Endothelial cell of umbilical vein (primary cell): ENCODE results near the gene KAZN. TPM values are rescaled to one million over a fixed set of nuclear protein-coding genes. Genes with fewer than 3 reads are reported as not detected.

ENCODE experiments used
- BruUV-seq: library from RNA; stranded (reverse); fragments of 400-500 nt; replicated peaks from 2 replicates; lab custom pipeline; 2021; lab: Mats Ljungman, UMichigan
- CTCF ChIA-PET: fragments of 300-600, 350-600 bp; sonication (Branson Sonifier 250); formaldehyde crosslinking; loops from one replicate; lab custom pipeline; 2021; ENCODE audit warnings: antibody characterized with exemption, inconsistent platforms; lab: Charles Lee
- POLR2A ChIA-PET: fragments of 300-600, 350-600 bp; sonication (Branson Sonifier 250); formaldehyde crosslinking; loops from one replicate; lab custom pipeline; 2021; ENCODE audit warnings: antibody characterized with exemption, inconsistent platforms; lab: Charles Lee
- DNase-seq: peaks from one replicate; pipeline ENCODE4 v3.0.0-alpha.2; 2011; ENCODE audit warnings: low read depth, low spot score
- FAIRE-seq: peaks from 2 replicates; lab custom pipeline; 2011; peaks lifted over from hg19 to GRCh38; lab: Jason Lieb, UNC
- H2AFZ ChIP-seq: 2 replicates; pipeline ENCODE4 v1.6.0; 2012; ENCODE audit warnings: low read depth, low read length, control low read depth, inconsistent platforms
- H3K27ac ChIP-seq: 2 replicates; pipeline ENCODE4 v1.5.1; 2011; ENCODE audit warnings: low read depth, mild to moderate bottlenecking, control low read depth, low read length, moderate library complexity; ENCODE audit not compliant: insufficient read depth
- H3K27me3 ChIP-seq, 2 experiments: 2 replicates each; pipeline versions ENCODE4 v1.6.0 to v1.6.1; 2011; ENCODE audit warnings: low read length in 2 of 2, mixed read lengths in 1 of 2; ENCODE audit not compliant: control insufficient read depth in 2 of 2, insufficient read depth in 2 of 2
- H3K36me3 ChIP-seq, 2 experiments: 2 replicates in 1 of 2; 3 replicates in 1 of 2; pipeline ENCODE4 v1.5.1; 2011; ENCODE audit warnings: low read length in 2 of 2, mild to moderate bottlenecking in 1 of 2, moderate library complexity in 1 of 2; ENCODE audit not compliant: control insufficient read depth in 2 of 2, insufficient read depth in 2 of 2; ENCODE audit errors: extremely low read depth in 1 of 2
- H3K4me1 ChIP-seq: 3 replicates; pipeline ENCODE4 v1.5.1; 2011; ENCODE audit warnings: mild to moderate bottlenecking, low read length; ENCODE audit not compliant: control insufficient read depth, insufficient read depth; ENCODE audit errors: extremely low read depth
- H3K4me2 ChIP-seq: 2 replicates; pipeline ENCODE4 v1.6.1; 2011; ENCODE audit warnings: low read length, control low read depth, mixed read lengths; ENCODE audit not compliant: insufficient read depth
- H3K4me3 ChIP-seq, 3 experiments: fragments of 200-600 bp in 1 of 3; sonication (generic), shearing (Covaris generic) in 1 of 3; replicated peaks in 1 of 3; 2 replicates each; pipeline ENCODE4 v1.5.1; 2011 to 2016; ENCODE audit warnings: control low read depth in 3 of 3, low read length in 3 of 3, mild to moderate bottlenecking in 2 of 3, inconsistent platforms in 1 of 3, low read depth in 1 of 3, moderate library complexity in 1 of 3; ENCODE audit not compliant: insufficient read depth in 1 of 3
- H3K79me2 ChIP-seq: 2 replicates; pipeline ENCODE4 v1.6.0; 2012; ENCODE audit warnings: low read length, inconsistent platforms; ENCODE audit not compliant: control insufficient read depth, insufficient read depth
- H3K9ac ChIP-seq: replicated peaks from 2 replicates; pipeline ENCODE3; 2011; ENCODE audit warnings: low read length, control low read depth; ENCODE audit not compliant: insufficient read depth; ENCODE audit errors: extremely low read depth
- H3K9me1 ChIP-seq: replicated peaks from 3 replicates; pipeline ENCODE4 v1.6.0; 2011; ENCODE audit warnings: mild to moderate bottlenecking, low read length; ENCODE audit not compliant: control insufficient read depth, insufficient read depth; ENCODE audit errors: extremely low read depth
- H3K9me3 ChIP-seq: replicated peaks from 2 replicates; pipeline ENCODE4 v1.5.1; 2012; ENCODE audit warnings: low read length, inconsistent platforms; ENCODE audit not compliant: control insufficient read depth, insufficient read depth
- H4K20me1 ChIP-seq: replicated peaks from 2 replicates; pipeline ENCODE3; 2011; ENCODE audit warnings: mild to moderate bottlenecking, low read length; ENCODE audit not compliant: control insufficient read depth, insufficient read depth; ENCODE audit errors: extremely low read depth
- FOS ChIP-seq: IDR thresholded peaks from 2 replicates; pipeline ENCODE4 v1.6.1; 2011; ENCODE audit warnings: mild to moderate bottlenecking, low read length, moderate library complexity, borderline replicate concordance; ENCODE audit not compliant: insufficient read depth
- JUN ChIP-seq: IDR thresholded peaks from 2 replicates; pipeline ENCODE4 v1.6.1; 2011; ENCODE audit warnings: borderline replicate concordance, low read depth; ENCODE audit not compliant: insufficient read length, insufficient read depth
- MYC ChIP-seq: IDR thresholded peaks from one replicate; pipeline ENCODE4 v1.6.1; 2011; ENCODE audit warnings: mild to moderate bottlenecking, low read depth, low read length
- dilution Hi-C: fragments of 300-500 bp; cut with MboI; formaldehyde crosslinking; loops from one replicate; pipeline ENCODE4 v1.15.0; 2019; ENCODE audit warnings: low sequenced_read_pairs; ENCODE audit not compliant: extremely low pct_ligation_motif_present
- intact Hi-C: fragments of 100-400 bp; cut with micrococcal nuclease; formaldehyde crosslinking; loops from one replicate; pipeline ENCODE4 v1.10.0; 2022
- polyA plus RNA-seq, 4 experiments: library from polyadenylated mRNA; depleted of rRNA in 3 of 4; stranded (reverse) in 3 of 4; unstranded in 1 of 4; fragments of >200 nt; gene quantifications; 2 replicates each; pipeline versions ENCODE4 v1.2.1 to v1.2.3, GENCODE V29; 2011 to 2012; ENCODE audit warnings: missing spikeins in 1 of 4
- total RNA-seq: library from RNA; stranded (reverse); gene quantifications from 2 replicates; pipeline ENCODE4 v1.2.3, GENCODE V29; 2021

Gene KAZN
- total and polyA plus RNA-seq, 2 donors (not counting 3 experiments of a cell fraction or from before 2014, with no cell fraction given) = 1.6 to 5.8 TPM

GRCh38 chr1:14627608-14628489, 29.4 kb downstream of the KAZN start:
- intact Hi-C loops = no loop called here
- no peak overlapping the region for H2AFZ ChIP-seq
- H3K27ac ChIP-seq = no peak overlapping the region
- H3K4me1 ChIP-seq = no peaks in the 10 kb centered on the region
- POLR2A ChIA-PET = no interaction called here
- no peak overlapping the region for H3K4me2 ChIP-seq
- CTCF ChIA-PET = no interaction called here
- H3K9me1 ChIP-seq = no peaks in the 10 kb centered on the region
- dilution Hi-C loops = no loop called here
- no peaks in the 10 kb centered on the region for H3K79me2 ChIP-seq
- BruUV-seq = no TSS peak
- H3K9ac ChIP-seq = no peak overlapping the region
- no peaks in the 10 kb centered on the region for H3K36me3 ChIP-seq
- no peak overlapping the region for H3K4me3 ChIP-seq
- FAIRE-seq (no peak), DNase-seq (no peak)
- H3K27me3 ChIP-seq = no peaks in the 10 kb centered on the region
- peaks cover 2% of the 10 kb centered on the region for H3K9me3 ChIP-seq
- TF ChIP-seq MYC (no peak), FOS (no peak)
- no peaks in the 10 kb centered on the region for H4K20me1 ChIP-seq

GRCh38 chr1:14629363-14630014, 31.0 kb downstream of the KAZN start:
- POLR2A ChIA-PET = no interaction called here
- no peak overlapping the region for H3K27ac ChIP-seq
- H2AFZ ChIP-seq = no peak overlapping the region
- intact Hi-C loops (no loop called here), dilution Hi-C loops (no loop called here)
- FAIRE-seq = no peak
- no peak overlapping the region for H3K4me3 ChIP-seq
- H3K27me3 ChIP-seq = no peaks in the 10 kb centered on the region
- no peaks in the 10 kb centered on the region for H4K20me1 ChIP-seq
- BruUV-seq = no TSS peak
- H3K9me3 ChIP-seq = no peaks in the 10 kb centered on the region
- H3K36me3 ChIP-seq = no peaks in the 10 kb centered on the region
- H3K79me2 ChIP-seq = no peaks in the 10 kb centered on the region
- TF ChIP-seq JUN = no peak
- no peak overlapping the region for H3K4me2 ChIP-seq
- no peak overlapping the region for H3K9ac ChIP-seq
- no peaks in the 10 kb centered on the region for H3K4me1 ChIP-seq
- H3K9me1 ChIP-seq = no peaks in the 10 kb centered on the region
- CTCF ChIA-PET = no interaction called here
- no peak for DNase-seq
